Activated naive CD4-positive, alpha-beta T cell treated with anti-CD3 and anti-CD28 coated beads for 36 hours (primary cell): Measurements from ENCODE around the gene MSL2. TPM values are rescaled to one million over a fixed set of nuclear protein-coding genes. Genes with fewer than 3 reads are reported as not detected.
"Not testable (repeated sequence)": the region's sequence is repeated elsewhere in the genome, so short reads cannot be mapped to it uniquely, and the experiment has no call there.

Experiments
- CTCF ChIA-PET: fragments of 350-600 bp; sonication (Branson Sonifier 250); formaldehyde crosslinking; loops from one replicate; lab custom pipeline; 2021; ENCODE audit warnings: antibody characterized with exemption; lab: Charles Lee
- DNase-seq: peaks from one replicate; pipeline ENCODE4 v3.0.0-alpha.2; 2020
- H3K27ac Mint-ChIP-seq: one replicate; pipeline ENCODE4 v1.8.0; 2021; ENCODE audit warnings: mild to moderate bottlenecking, mixed read lengths
- H3K27me3 Mint-ChIP-seq: one replicate; pipeline ENCODE4 v1.8.0; 2021; ENCODE audit warnings: low read depth, mixed read lengths
- H3K36me3 Mint-ChIP-seq: one replicate; pipeline ENCODE4 v1.8.0; 2021; ENCODE audit warnings: low read depth, mixed read lengths
- H3K4me1 Mint-ChIP-seq: one replicate; pipeline ENCODE4 v1.8.0; 2021; ENCODE audit warnings: low read depth, mixed read lengths
- H3K4me3 Mint-ChIP-seq: one replicate; pipeline ENCODE4 v1.8.0; 2021; ENCODE audit warnings: mild to moderate bottlenecking, moderate library complexity, mixed read lengths
- H3K9me3 Mint-ChIP-seq: one replicate; pipeline ENCODE4 v1.8.0; 2021; ENCODE audit warnings: mixed read lengths
- intact Hi-C: fragments of 100-400 bp; cut with micrococcal nuclease; formaldehyde crosslinking; loops from one replicate; pipeline ENCODE4 v1.15.1; 2023
- total RNA-seq, 2 experiments: library from RNA; stranded (reverse); gene quantifications; one replicate each; pipeline ENCODE4 v1.2.3, GENCODE V29; 2021

Gene MSL2
- total RNA-seq, 2 experiments from 2014 or later = 40.6 to 42.7 TPM

DNA sequence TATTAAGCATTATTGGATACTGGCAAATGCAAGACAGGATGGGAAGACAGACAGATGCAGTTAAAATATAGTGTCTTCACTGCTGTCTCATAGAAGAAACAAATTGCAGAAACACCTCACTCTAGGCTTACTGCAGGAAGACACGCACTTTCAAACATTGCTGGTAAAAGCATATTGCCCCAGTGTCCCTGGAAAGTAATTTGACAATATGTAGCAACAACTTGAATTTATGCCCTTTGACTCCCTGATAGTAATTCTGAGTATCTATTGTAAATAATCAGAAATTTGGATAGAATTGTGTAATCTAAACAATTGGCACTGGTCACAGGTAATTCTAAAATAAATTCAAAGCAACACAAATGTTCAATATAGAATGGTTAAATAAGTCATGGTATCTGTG is 62.0 kb downstream of the MSL2 start:
- Mint-ChIP-seq H3K36me3 (no peaks in the 10 kb centered on the region), H3K9me3 (no peaks in the 10 kb centered on the region), H3K4me1 (peaks cover 8% of the 10 kb centered on the region), H3K27ac (no peak overlapping the region), H3K27me3 (no peaks in the 10 kb centered on the region), H3K4me3 (no peak overlapping the region)
- CTCF ChIA-PET = interaction anchor here (0.6 kb wide), 2 partner anchors 64 to 1582 kb away, joined by 3 to 4 read pairs; no protein-coding TSS in a partner anchor
- no peak for DNase-seq
- intact Hi-C loops = no loop called here

- H3K27ac Mint-ChIP-seq, H3K9me3 Mint-ChIP-seq, H3K4me1 Mint-ChIP-seq, intact Hi-C loops, H3K4me3 Mint-ChIP-seq, CTCF ChIA-PET, H3K36me3 Mint-ChIP-seq, DNase-seq, H3K27me3 Mint-ChIP-seq: not testable (repeated sequence)
Observed at GRCh38 chr3:136131647-136132046, 64.5 kb downstream of the MSL2 start.

DNA sequence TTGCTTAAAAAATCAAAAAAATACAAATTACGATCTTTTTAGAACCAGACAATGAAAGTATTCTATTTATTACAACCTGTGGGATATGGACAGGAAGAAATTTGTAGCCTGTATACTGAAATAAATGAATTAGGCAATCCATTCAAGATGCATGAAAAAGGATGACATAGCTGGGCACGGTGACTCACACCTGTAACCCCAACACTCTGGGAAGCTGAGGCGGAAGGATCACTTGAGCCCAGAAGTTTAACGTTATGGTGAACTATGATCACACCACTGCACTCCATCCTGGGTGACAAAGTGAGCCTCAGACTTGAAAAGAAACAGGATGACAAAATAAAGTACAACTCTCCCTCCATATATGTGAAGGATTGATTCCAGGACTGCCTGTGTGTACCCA is 74.1 kb downstream of the MSL2 start:
- Mint-ChIP-seq H3K36me3 (no peaks in the 10 kb centered on the region), H3K27me3 (no peaks in the 10 kb centered on the region), H3K27ac (no peak overlapping the region), H3K9me3 (peaks cover under 1% of the 10 kb centered on the region), H3K4me1 (no peaks in the 10 kb centered on the region), H3K4me3 (no peak overlapping the region)
- no peak for DNase-seq
- CTCF ChIA-PET = interaction anchor here (1.0 kb wide), 1 partner anchor 28 kb away, joined by 3 read pairs; no protein-coding TSS in a partner anchor
- intact Hi-C loops = no loop called here

DNA sequence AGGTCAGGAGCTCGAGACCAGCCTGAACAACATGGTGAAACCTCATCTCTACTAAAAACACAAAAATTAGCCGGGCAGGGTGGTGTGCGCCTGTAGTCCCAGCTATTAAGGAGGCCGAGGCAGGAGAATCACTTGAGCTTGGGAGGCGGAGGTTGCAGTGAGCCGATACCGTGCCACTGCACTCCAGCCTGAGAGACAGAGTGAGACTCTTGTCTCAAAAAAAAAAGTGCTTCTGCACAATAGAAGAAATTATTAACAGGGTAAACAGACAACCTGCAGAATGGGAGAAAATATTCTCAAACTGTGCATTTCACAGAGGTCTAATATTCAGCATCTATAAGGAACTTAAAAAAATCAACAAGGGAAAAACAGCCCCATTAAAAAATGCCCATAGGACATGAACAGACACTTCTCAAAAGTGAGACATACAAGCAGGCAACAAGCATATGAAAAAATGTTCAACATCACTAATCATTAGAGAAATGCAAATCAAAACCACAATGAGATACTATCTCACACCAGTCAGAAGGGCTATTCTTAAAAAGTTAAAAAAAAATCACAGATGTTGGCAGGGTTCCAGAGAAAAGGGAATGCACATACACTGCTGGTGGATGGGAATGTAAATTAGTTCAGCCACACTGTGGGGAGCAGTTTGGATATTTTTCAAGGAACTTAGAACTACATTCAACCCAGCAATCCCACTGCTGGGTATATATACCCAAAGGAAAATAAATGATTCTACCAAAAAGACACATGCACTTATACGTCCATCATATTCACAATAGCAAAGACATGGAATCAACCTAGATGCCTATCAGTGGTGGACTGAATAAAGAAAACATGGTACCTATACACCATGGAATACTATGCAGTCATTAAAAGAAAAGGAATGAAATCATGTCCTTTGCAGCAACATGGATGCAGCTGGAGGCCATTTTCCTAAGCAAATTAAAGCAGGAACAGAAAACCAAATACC is 75.5 kb downstream of the MSL2 start:
- no peaks in the 10 kb centered on the region for H3K9me3 Mint-ChIP-seq
- H3K27me3 Mint-ChIP-seq = no peaks in the 10 kb centered on the region
- no peaks in the 10 kb centered on the region for H3K36me3 Mint-ChIP-seq
- intact Hi-C loops = no loop called here
- CTCF ChIA-PET = interaction anchor here (1.0 kb wide), 1 partner anchor 29 kb away, joined by 3 read pairs; no protein-coding TSS in a partner anchor
- no peaks in the 10 kb centered on the region for H3K4me1 Mint-ChIP-seq
- no peak for DNase-seq
- H3K27ac Mint-ChIP-seq = no peak overlapping the region
- H3K4me3 Mint-ChIP-seq = no peak overlapping the region

- H3K9me3 Mint-ChIP-seq, H3K4me3 Mint-ChIP-seq, CTCF ChIA-PET, H3K27ac Mint-ChIP-seq, H3K27me3 Mint-ChIP-seq, DNase-seq, H3K4me1 Mint-ChIP-seq, intact Hi-C loops, H3K36me3 Mint-ChIP-seq: not testable (repeated sequence)
Observed at GRCh38 chr3:136119783-136120182, 76.4 kb downstream of the MSL2 start.

GRCh38 chr3:136119332-136119731 is 76.8 kb downstream of the MSL2 start:
- H3K36me3 Mint-ChIP-seq, intact Hi-C loops, H3K9me3 Mint-ChIP-seq: not testable (repeated sequence)

DNA sequence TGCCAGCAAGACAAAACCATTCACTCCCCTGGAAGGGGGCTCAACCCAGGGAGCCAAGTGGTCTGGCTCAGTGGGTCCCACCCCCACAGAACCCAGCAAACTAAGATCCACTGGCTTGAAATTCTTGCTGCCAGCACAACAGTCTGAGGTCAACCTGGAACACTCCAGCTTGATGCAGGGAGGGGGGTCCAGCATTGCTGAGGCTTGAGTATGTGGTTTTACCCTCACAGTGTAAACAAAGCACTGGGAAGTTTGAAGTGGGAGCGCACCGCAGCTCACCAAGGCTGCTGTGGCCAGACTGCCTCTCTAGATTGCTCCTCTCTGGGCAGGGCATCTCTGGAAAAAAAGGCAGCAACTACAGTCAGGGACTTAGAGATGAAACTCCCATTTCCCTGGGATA is 81.7 kb downstream of the MSL2 start:
- Mint-ChIP-seq H3K4me1 (peaks cover 7% of the 10 kb centered on the region), H3K4me3 (no peak overlapping the region), H3K27ac (no peak overlapping the region), H3K9me3 (no peaks in the 10 kb centered on the region), H3K27me3 (no peaks in the 10 kb centered on the region), H3K36me3 (no peaks in the 10 kb centered on the region)
- DNase-seq = no peak
- CTCF ChIA-PET = interaction anchor here (0.7 kb wide), 1 partner anchor 44 kb away, joined by 3 read pairs; no protein-coding TSS in a partner anchor
- intact Hi-C loops = no loop called here

More at GRCh38 chr3:136119332-136119731, 76.8 kb downstream of the MSL2 start:
- H3K4me1 Mint-ChIP-seq, H3K27ac Mint-ChIP-seq, DNase-seq, H3K4me3 Mint-ChIP-seq, CTCF ChIA-PET, H3K27me3 Mint-ChIP-seq: not testable (repeated sequence)

- H3K36me3 Mint-ChIP-seq = no peaks in the 10 kb centered on the region
- peaks cover 10% of the 10 kb centered on the region for H3K4me1 Mint-ChIP-seq
- H3K27me3 Mint-ChIP-seq = no peaks in the 10 kb centered on the region
- H3K9me3 Mint-ChIP-seq = no peaks in the 10 kb centered on the region
- DNase-seq = no peak
- no peak overlapping the region for H3K27ac Mint-ChIP-seq
- intact Hi-C loops = no loop called here
- CTCF ChIA-PET = interaction anchor here (0.7 kb wide), 1 partner anchor 99 kb away, joined by 3 read pairs; no protein-coding TSS in a partner anchor
- H3K4me3 Mint-ChIP-seq = no peak overlapping the region
Observed at GRCh38 chr3:136110481-136110880, 85.7 kb downstream of the MSL2 start.

- CTCF ChIA-PET = no interaction called here
- no peak for DNase-seq
- Mint-ChIP-seq H3K4me1 (peaks cover 13% of the 10 kb centered on the region), H3K27ac (no peak overlapping the region), H3K36me3 (no peaks in the 10 kb centered on the region), H3K4me3 (no peak overlapping the region), H3K9me3 (no peaks in the 10 kb centered on the region), H3K27me3 (no peaks in the 10 kb centered on the region)
- intact Hi-C loops = no loop called here
Observed at GRCh38 chr3:136109499-136109898, 86.6 kb downstream of the MSL2 start.

GRCh38 chr3:136106101-136106500 is 90.0 kb downstream of the MSL2 start:
- Mint-ChIP-seq H3K27me3 (no peaks in the 10 kb centered on the region), H3K36me3 (no peaks in the 10 kb centered on the region), H3K4me1 (peaks cover 13% of the 10 kb centered on the region), H3K4me3 (no peak overlapping the region), H3K9me3 (no peaks in the 10 kb centered on the region), H3K27ac (no peak overlapping the region)
- CTCF ChIA-PET = no interaction called here
- no peak for DNase-seq
- intact Hi-C loops = no loop called here

GRCh38 chr3:136105044-136105443 is 91.1 kb downstream of the MSL2 start:
- intact Hi-C loops = no loop called here
- no peak overlapping the region for H3K4me3 Mint-ChIP-seq

More at GRCh38 chr3:136105044-136105443, 91.1 kb downstream of the MSL2 start:
- Mint-ChIP-seq H3K27ac (no peak overlapping the region), H3K36me3 (no peaks in the 10 kb centered on the region), H3K27me3 (no peaks in the 10 kb centered on the region), H3K4me1 (peaks cover 13% of the 10 kb centered on the region), H3K9me3 (no peaks in the 10 kb centered on the region)
- DNase-seq = no peak
- CTCF ChIA-PET = no interaction called here
